Duodenal mucosa (tissue), 2 donors: ENCODE measurements around the gene MEI4.
"Not testable (repeated sequence)": the region's sequence is repeated elsewhere in the genome, so short reads cannot be mapped to it uniquely, and the experiment has no call there.

ENCODE experiments used
- H3K27ac ChIP-seq: one replicate; pipeline ENCODE4 v1.7.0; 2013; ENCODE audit warnings: low read depth, low read length
- H3K27me3 ChIP-seq, 2 donors: one replicate each; pipeline ENCODE4 v1.7.0; 2013; ENCODE audit warnings: low read length in 2 of 2, control low read depth in 1 of 2; ENCODE audit not compliant: insufficient read depth in 2 of 2, control insufficient read depth in 1 of 2
- H3K36me3 ChIP-seq, 2 donors: one replicate each; pipeline ENCODE4 v1.7.0; 2013; ENCODE audit warnings: low read length in 2 of 2, control low read depth in 1 of 2; ENCODE audit not compliant: insufficient read depth in 2 of 2, control insufficient read depth in 1 of 2
- H3K4me1 ChIP-seq, 2 donors: one replicate each; pipeline ENCODE4 v1.7.0; 2013; ENCODE audit warnings: low read length in 2 of 2, control low read depth in 1 of 2; ENCODE audit not compliant: insufficient read depth in 2 of 2, control insufficient read depth in 1 of 2
- H3K4me3 ChIP-seq, 2 donors: one replicate each; pipeline ENCODE4 v1.7.0; 2013; ENCODE audit warnings: low read length in 2 of 2, low read depth in 1 of 2
- H3K9ac ChIP-seq, 2 donors: one replicate each; pipeline ENCODE4 v1.7.0; 2013; ENCODE audit warnings: low read length in 2 of 2, low read depth in 1 of 2
- H3K9me3 ChIP-seq, 2 donors: one replicate each; pipeline ENCODE4 v1.7.0; 2013; ENCODE audit warnings: low read length in 2 of 2, control low read depth in 1 of 2; ENCODE audit not compliant: control insufficient read depth in 1 of 2

Gene MEI4

DNA sequence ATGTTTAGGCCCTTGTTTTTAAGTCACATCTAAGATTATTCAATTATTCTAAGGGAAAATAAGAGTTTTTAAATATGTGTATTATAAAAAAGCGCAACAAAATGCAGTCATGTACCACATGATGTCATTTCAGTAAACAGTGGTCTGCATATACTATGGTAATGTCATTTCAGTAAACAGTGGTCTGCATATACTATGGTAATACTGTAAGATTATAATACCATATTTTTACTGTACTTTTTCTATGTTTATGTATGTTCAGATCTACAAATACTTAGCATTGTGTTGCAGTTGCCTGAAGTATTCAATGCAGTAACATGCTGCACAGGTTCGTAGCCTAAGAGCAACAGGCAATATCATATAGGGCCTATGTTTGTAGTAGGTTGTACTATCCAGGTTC, 21.4 kb downstream of the MEI4 start:
- no peaks in the 10 kb centered on the region for H3K27me3 ChIP-seq
- no peak overlapping the region for H3K27ac ChIP-seq
- no peaks in the 10 kb centered on the region for H3K36me3 ChIP-seq
- no peak overlapping the region for H3K4me3 ChIP-seq
- no peak overlapping the region for H3K9ac ChIP-seq
- H3K4me1 ChIP-seq = no peaks in the 10 kb centered on the region
- H3K9me3 ChIP-seq = no peaks in the 10 kb centered on the region

DNA sequence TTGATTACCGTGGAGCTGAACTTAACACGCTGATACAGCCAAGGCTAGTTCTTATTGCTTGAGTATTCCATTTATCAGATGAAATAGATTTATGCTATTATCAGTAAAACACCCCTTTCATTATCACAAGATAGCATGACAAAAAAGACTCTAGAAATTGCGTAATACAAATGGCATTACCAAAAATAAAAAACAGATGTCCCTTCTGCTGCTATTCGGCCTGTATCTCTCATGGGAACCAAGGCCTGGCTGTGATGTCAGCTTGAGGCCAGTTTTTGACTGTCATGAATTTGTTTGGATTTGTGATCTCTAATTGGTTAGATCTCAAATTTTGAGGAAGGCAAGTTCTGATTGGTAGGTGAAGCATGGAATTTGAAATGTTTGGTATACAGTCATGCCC, 25.2 kb downstream of the MEI4 start:
- no peaks in the 10 kb centered on the region for H3K4me1 ChIP-seq
- H3K9me3 ChIP-seq = no peaks in the 10 kb centered on the region
- H3K27me3 ChIP-seq = no peaks in the 10 kb centered on the region
- H3K27ac ChIP-seq = no peak overlapping the region
- no peak overlapping the region for H3K9ac ChIP-seq
- no peak overlapping the region for H3K4me3 ChIP-seq
- H3K36me3 ChIP-seq = no peaks in the 10 kb centered on the region

DNA sequence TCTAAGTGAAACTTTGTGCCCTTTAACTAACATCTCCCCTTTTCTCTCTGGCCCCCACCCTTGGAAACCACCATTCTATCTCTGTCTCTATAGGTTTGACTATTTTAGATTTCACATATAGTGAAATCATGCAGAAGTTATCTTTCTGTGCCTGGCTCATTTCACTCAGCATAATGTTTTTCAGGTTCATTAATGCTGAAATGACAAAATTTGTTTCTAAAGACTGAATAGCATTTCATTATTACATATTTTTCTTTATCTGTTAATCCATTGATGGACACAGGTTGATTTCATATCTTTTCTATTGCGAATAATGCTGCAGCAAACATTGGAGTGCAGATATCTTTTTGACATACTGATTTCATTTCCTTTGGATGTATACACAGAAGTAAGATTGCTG, 30.7 kb downstream of the MEI4 start:
- Histone ChIP-seq H3K4me3 (no peak overlapping the region), H3K4me1 (no peaks in the 10 kb centered on the region), H3K36me3 (no peaks in the 10 kb centered on the region), H3K27ac (no peak overlapping the region), H3K27me3 (no peaks in the 10 kb centered on the region), H3K9ac (no peak overlapping the region), H3K9me3 (no peaks in the 10 kb centered on the region)

DNA sequence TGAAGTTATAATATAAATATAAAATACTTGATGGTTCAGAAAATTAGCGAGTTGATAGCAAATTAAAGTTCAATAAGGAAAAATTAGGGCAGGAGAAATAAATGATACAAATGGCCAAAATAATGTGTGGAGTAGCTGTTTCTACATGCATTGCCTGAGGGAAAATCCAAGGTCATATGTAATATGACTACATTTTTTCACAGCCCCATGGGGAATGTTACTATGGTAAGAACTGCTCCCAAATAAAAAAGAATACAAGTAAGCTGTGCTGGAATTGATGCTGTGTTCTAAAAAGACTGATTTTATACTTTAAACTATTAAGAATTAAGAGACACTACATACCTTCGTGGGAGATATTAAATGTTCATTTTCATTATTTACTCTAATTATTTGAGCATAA, 34.1 kb downstream of the MEI4 start:
- no peaks in the 10 kb centered on the region for H3K36me3 ChIP-seq
- H3K9ac ChIP-seq = no peak overlapping the region
- no peak overlapping the region for H3K27ac ChIP-seq
- H3K27me3 ChIP-seq = no peaks in the 10 kb centered on the region
- H3K4me3 ChIP-seq = no peak overlapping the region
- H3K4me1 ChIP-seq = no peaks in the 10 kb centered on the region
- H3K9me3 ChIP-seq = no peaks in the 10 kb centered on the region

DNA sequence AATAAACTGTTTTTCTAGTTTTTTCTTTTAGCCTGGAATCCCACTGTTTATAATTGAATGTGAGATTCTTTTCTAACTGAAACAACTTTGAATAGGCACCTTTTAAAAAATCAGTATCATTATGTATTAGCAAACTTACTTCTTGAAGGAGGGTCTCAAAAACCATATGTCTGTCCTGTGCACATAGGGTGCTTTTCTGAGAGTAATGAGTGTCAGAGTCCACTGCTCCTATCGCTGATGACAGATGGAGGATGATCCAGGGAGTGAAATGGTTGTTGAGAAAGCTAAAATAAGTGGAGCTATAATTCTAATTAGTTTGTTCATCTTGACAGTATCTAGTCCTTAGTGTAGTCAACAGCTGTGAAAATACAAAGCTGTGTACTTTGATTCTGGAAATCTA, 35.8 kb downstream of the MEI4 start:
- Histone ChIP-seq H3K36me3 (no peaks in the 10 kb centered on the region), H3K4me3 (no peak overlapping the region), H3K27me3 (no peaks in the 10 kb centered on the region), H3K9me3 (no peaks in the 10 kb centered on the region), H3K9ac (no peak overlapping the region), H3K4me1 (no peaks in the 10 kb centered on the region), H3K27ac (no peak overlapping the region)

DNA sequence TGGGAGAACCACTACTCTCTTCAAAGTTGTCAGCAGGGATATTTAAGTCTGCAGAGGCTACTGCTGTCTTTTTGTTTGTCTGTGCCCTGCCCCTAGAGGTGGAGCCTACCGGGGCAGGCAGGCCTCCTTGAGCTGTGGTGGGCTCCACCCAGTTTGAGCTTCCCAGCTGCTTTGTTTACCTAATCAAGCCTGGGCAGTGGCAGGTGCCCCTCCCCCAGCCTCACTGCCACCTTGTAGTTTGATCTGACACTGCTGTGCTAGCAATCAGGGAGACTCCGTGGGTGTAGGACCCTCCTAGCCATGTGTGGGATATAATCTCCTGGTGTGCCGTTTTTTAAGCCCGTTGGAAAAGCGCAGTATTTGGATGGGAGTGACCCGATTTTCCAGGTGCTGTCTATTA, 47.3 kb downstream of the MEI4 start:
- not testable (repeated sequence) for H3K9me3 ChIP-seq, H3K4me1 ChIP-seq, H3K4me3 ChIP-seq, H3K9ac ChIP-seq, H3K27ac ChIP-seq, H3K36me3 ChIP-seq, H3K27me3 ChIP-seq

DNA sequence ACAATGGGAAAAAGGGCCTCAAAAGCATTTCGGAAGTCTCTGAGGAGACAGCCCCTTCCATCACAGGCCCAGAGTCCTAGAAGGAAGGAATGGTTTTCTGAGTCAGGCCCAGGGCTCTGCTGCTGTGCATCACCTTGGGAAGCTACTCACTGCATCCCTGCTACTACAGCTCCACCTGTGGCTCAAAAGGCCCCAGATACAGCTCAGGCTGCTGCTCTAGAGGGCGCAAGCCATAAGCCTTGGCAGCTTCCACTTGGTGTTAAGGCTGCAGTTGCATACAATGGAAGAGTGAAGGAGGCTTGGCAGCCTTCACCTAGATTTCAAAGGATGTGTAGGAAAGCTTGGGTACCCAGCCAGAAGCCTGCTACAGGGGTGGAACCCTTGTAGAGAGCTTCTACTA, 54.8 kb downstream of the MEI4 start:
- Histone ChIP-seq H3K27ac (no peak overlapping the region), H3K36me3 (no peaks in the 10 kb centered on the region), H3K9ac (no peak overlapping the region), H3K9me3 (peaks cover 0 to 7% of the 10 kb centered on the region in 2 donors), H3K27me3 (no peaks in the 10 kb centered on the region), H3K4me3 (no peak overlapping the region), H3K4me1 (no peaks in the 10 kb centered on the region)

DNA sequence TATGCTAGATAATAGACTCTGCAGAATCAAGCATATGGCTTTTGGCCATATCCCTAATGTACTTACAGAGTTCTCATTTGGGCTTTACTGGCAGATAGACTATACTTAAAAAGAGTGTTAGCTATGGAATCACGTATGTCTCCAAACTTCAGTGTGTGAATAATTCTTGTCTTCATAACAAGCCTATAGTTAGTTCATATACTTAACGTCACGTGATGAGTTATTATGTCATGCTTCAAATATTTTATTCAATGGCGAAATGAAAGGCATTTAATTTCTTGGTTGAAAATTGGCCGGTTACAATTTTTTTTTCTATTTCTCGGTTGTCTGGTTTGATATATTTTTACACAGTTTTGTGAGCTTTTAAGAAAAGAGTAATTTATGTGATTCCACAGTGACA, 62.7 kb downstream of the MEI4 start:
- no peaks in the 10 kb centered on the region for H3K9me3 ChIP-seq
- no peak overlapping the region for H3K9ac ChIP-seq
- H3K27me3 ChIP-seq = no peaks in the 10 kb centered on the region
- H3K4me3 ChIP-seq = no peak overlapping the region
- no peaks in the 10 kb centered on the region for H3K4me1 ChIP-seq
- no peak overlapping the region for H3K27ac ChIP-seq
- H3K36me3 ChIP-seq = no peaks in the 10 kb centered on the region

DNA sequence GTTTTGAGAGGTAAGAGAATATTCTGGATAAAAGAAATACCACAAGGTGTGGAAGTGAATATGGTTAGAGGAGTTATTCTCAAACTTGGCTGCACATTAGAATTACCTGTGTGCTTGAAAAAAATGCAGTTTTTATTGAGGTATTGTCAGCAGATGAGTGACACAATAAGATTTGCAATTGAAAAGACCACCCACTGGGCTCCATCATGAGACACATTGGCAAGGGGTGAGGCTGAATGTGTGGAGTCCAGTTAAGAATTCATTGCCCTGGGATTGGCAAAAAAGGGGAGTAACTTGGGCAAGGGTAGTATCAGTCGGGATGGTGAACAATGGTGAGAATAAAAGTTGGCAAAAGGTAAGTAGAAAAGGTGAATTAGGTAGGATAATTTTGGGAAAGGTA, 63.5 kb downstream of the MEI4 start:
- H3K27ac ChIP-seq = no peak overlapping the region
- no peak overlapping the region for H3K9ac ChIP-seq
- no peak overlapping the region for H3K4me3 ChIP-seq
- no peaks in the 10 kb centered on the region for H3K4me1 ChIP-seq
- H3K9me3 ChIP-seq = no peaks in the 10 kb centered on the region
- no peaks in the 10 kb centered on the region for H3K36me3 ChIP-seq
- no peaks in the 10 kb centered on the region for H3K27me3 ChIP-seq

DNA sequence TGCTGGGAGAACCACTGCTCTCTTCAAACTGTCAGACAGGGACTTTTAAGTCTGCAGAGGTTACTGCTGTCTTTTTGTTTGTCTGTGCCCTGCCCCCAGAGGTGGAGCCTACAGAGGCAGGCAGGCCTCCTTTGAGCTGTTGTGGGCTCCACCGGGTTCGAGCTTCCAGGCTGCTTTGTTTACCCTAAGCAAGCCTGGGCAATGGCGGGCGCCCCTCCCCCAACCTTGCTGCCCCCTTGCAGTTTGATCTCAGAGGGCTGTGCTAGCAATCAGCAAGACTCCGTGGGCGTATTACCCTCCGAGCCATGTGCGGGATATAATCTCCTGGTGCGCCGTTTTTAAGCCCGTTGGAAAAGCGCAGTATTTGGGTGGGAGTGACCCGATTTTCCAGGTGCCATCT, 83.2 kb downstream of the MEI4 start:
- not testable (repeated sequence) for H3K4me3 ChIP-seq, H3K27ac ChIP-seq, H3K9ac ChIP-seq, H3K9me3 ChIP-seq, H3K36me3 ChIP-seq, H3K27me3 ChIP-seq, H3K4me1 ChIP-seq

DNA sequence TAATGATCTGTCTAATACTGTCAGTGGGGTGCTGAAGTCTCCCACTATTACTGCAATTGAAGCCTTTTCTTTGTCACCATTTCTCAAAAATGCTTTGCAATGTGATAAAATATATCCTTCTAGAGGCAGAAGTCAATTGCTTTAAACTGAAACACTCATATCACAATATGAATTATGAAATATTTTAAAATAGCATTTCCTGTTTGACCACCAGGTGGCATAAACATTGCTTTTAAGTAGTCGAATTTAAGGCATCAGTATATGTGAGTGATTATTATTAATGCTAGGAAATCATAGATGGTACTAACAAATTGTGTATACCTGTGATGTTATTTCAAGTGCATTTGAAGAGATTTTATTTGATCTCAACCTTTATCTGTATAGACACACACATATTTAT, 87.5 kb downstream of the MEI4 start:
- Histone ChIP-seq H3K9me3 (no peaks in the 10 kb centered on the region), H3K27ac (no peak overlapping the region), H3K4me1 (no peaks in the 10 kb centered on the region), H3K9ac (no peak overlapping the region), H3K4me3 (no peak overlapping the region), H3K36me3 (no peaks in the 10 kb centered on the region), H3K27me3 (no peaks in the 10 kb centered on the region)
